ENCODE data around the gene CD109. TPM values are rescaled to one million over a fixed set of nuclear protein-coding genes. Genes with fewer than 3 reads are reported as not detected.

Gene CD109
- total RNA-seq, 1 experiment from 2014 or later, result 3.2 TPM

GRCh38 chr6:73710948-73711347, 14.9 kb downstream of the CD109 start:
- H4K91ac ChIP-seq (ENCODE audit: insufficient read length, low read depth, low read length), result no peak overlapping the region
- no peaks in the 10 kb centered on the region for H3K27me3 ChIP-seq (ENCODE audit: insufficient read depth, low read length)
- no peak overlapping the region for H3K27ac ChIP-seq (ENCODE audit: insufficient read length, low read depth, low read length)
- Mint-ChIP-seq H3K27me3 (ENCODE audit: low read depth) (no peaks in the 10 kb centered on the region), H3K36me3 (ENCODE audit: insufficient read depth in 1 of 3, low read depth in 3 of 3) (no peaks in the 10 kb centered on the region), H3K9me3 (0 out of 5 replicates have a peak, but pooled peaks cover 0 to 2% of the 10 kb centered on the region in 2 experiments), H3K4me3 (no peak overlapping the region), H3K4me1 (peaks cover 17 to 20% of the 10 kb centered on the region in 2 experiments), H3K27ac (no peak overlapping the region)
- H3K23me2 ChIP-seq (ENCODE audit: insufficient read length, low read depth, low read length, poor library complexity, severe bottlenecking), result no peaks in the 10 kb centered on the region
- no peak overlapping the region for H3T11ph ChIP-seq (ENCODE audit: low read length)
- no peaks in the 10 kb centered on the region for H3K79me2 ChIP-seq (ENCODE audit: insufficient read depth, low read length)
- no peak overlapping the region for H2BK12ac ChIP-seq (ENCODE audit: insufficient read length, low read depth, low read length)
- TF ChIP-seq CTCF (conservative IDR thresholded peaks at IDR 0.05), result no peak
- no peak overlapping the region for H4K8ac ChIP-seq (replicated peaks; ENCODE audit: insufficient read length, low read depth, low read length)
- H2AK5ac ChIP-seq (ENCODE audit: insufficient read length, low read length), result no peak overlapping the region
- no peak overlapping the region for H2BK20ac ChIP-seq (ENCODE audit: low read depth, low read length, poor library complexity, severe bottlenecking)
- H3K9ac ChIP-seq (ENCODE audit: extremely low read depth, insufficient read length, low read length), result no peak overlapping the region
- H3K18ac ChIP-seq (ENCODE audit: insufficient read length, low read depth, low read length), result no peak overlapping the region
- H3K23ac ChIP-seq (ENCODE audit: insufficient read length, low read depth, low read length), result no peak overlapping the region
- no peak overlapping the region for H3K56ac ChIP-seq (ENCODE audit: insufficient read length, low read depth, low read length)
- no peak overlapping the region for H2BK5ac ChIP-seq (ENCODE audit: insufficient read length, low read length)
- no peak overlapping the region for H3K4me2 ChIP-seq (ENCODE audit: insufficient read depth, insufficient read length, low read length)
- no peaks in the 10 kb centered on the region for H3K4me1 ChIP-seq (ENCODE audit: insufficient read depth, low read length)
- no peaks in the 10 kb centered on the region for H3K79me1 ChIP-seq (ENCODE audit: insufficient read depth, low read depth, low read length, poor library complexity, severe bottlenecking)
- H3K9me3 ChIP-seq (ENCODE audit: control insufficient read depth, low read depth, low read length), result no peaks in the 10 kb centered on the region
- no CpG with 5 or more reads among the region's 1 CpG for WGBS (ENCODE audit: extremely low coverage, insufficient read length, low lambda C conversion rate)
- no peak overlapping the region for H3K14ac ChIP-seq (ENCODE audit: insufficient read depth, low read length)
- no peak overlapping the region for H3K4ac ChIP-seq (ENCODE audit: low read depth, low read length)
- H4K20me1 ChIP-seq (ENCODE audit: control insufficient read depth, insufficient read depth, insufficient read length), result no peaks in the 10 kb centered on the region
- DNase-seq, result no peak
- H2BK120ac ChIP-seq (ENCODE audit: low read depth, low read length, poor library complexity, severe bottlenecking), result no peak overlapping the region
- no peak overlapping the region for H4K5ac ChIP-seq (ENCODE audit: insufficient read length, low read depth, low read length)
- no peak overlapping the region for H2AFZ ChIP-seq (ENCODE audit: low read length)
- no peak overlapping the region for H2BK15ac ChIP-seq (ENCODE audit: low read depth, low read length)
